SK-MEL-5 (cell line): ENCODE data around the gene ADAT2. TPM values are rescaled to one million over a fixed set of nuclear protein-coding genes. Genes with fewer than 3 reads are reported as not detected.
"Not testable (repeated sequence)": the region's sequence is repeated elsewhere in the genome, so short reads cannot be mapped to it uniquely, and the experiment has no call there.

Experiments used
- DNase-seq: peaks from one replicate; pipeline ENCODE4 v3.0.0-alpha.2; 2016; ENCODE audit warnings: low read depth, low spot score
- in situ Hi-C: cut with HindIII; loops from 2 replicates; pipeline ENCODE4 v1.10.0; 2016; ENCODE audit warnings: low sequenced_read_pairs, high pct_unique_total_duplicates, low pct_unique_long_range_greater_than_20kb
- total RNA-seq: library from RNA; depleted of rRNA; stranded (reverse); fragments of >200 nt; shearing (Covaris generic); gene quantifications from 2 replicates; pipeline ENCODE4 v1.2.3, GENCODE V29; 2014

Gene ADAT2
- total RNA-seq, 1 experiment from 2014 or later, result 11.2 TPM

- DNase-seq, result no peak
- in situ Hi-C loops, result no loop called here
Measured at GRCh38 chr6:143449082-143449713, 1.3 kb downstream of the ADAT2 start.

- in situ Hi-C loops, DNase-seq: not testable (repeated sequence)
Measured at GRCh38 chr6:143447865-143448264, 2.6 kb downstream of the ADAT2 start.

GRCh38 chr6:143443096-143443495, 7.4 kb downstream of the ADAT2 start:
- in situ Hi-C loops, result no loop called here
- DNase-seq, result no peak

GRCh38 chr6:143441680-143442545, 8.6 kb downstream of the ADAT2 start:
- no peak for DNase-seq
- in situ Hi-C loops, result no loop called here

GRCh38 chr6:143441010-143441409, 9.5 kb downstream of the ADAT2 start:
- no peak for DNase-seq
- in situ Hi-C loops, result no loop called here

GRCh38 chr6:143432588-143432987, 17.9 kb downstream of the ADAT2 start:
- no peak for DNase-seq
- in situ Hi-C loops, result no loop called here

GRCh38 chr6:143431226-143431625, 19.3 kb downstream of the ADAT2 start:
- in situ Hi-C loops, result no loop called here
- no peak for DNase-seq

GRCh38 chr6:143429970-143430369, 20.5 kb downstream of the ADAT2 start:
- in situ Hi-C loops, result no loop called here
- DNase-seq, result no peak

GRCh38 chr6:143427109-143427817, 23.2 kb downstream of the ADAT2 start:
- DNase-seq, result peak; percentile 61
- in situ Hi-C loops, result no loop called here

- in situ Hi-C loops, result no loop called here
- DNase-seq, result no peak
Measured at GRCh38 chr6:143426026-143426425, 24.5 kb downstream of the ADAT2 start.

GRCh38 chr6:143419526-143419925, 31.0 kb downstream of the ADAT2 start:
- in situ Hi-C loops, result no loop called here
- no peak for DNase-seq

- DNase-seq, result no peak
- in situ Hi-C loops, result no loop called here
Measured at GRCh38 chr6:143414769-143415168, 35.7 kb downstream of the ADAT2 start.

- DNase-seq, result no peak
- in situ Hi-C loops, result no loop called here
Measured at GRCh38 chr6:143410859-143411270, 39.6 kb downstream of the ADAT2 start.

- in situ Hi-C loops, result no loop called here
- no peak for DNase-seq
Measured at GRCh38 chr6:143408787-143409162, 41.7 kb downstream of the ADAT2 start.

- in situ Hi-C loops, result no loop called here
Measured at GRCh38 chr6:143408151-143408786, 42.2 kb downstream of the ADAT2 start.

GRCh38 chr6:143406673-143407072, 43.8 kb downstream of the ADAT2 start:
- DNase-seq, result no peak
- in situ Hi-C loops, result no loop called here

More at GRCh38 chr6:143408151-143408786, 42.2 kb downstream of the ADAT2 start:
- DNase-seq, result no peak

GRCh38 chr6:143405373-143406154, 44.9 kb downstream of the ADAT2 start:
- no peak for DNase-seq
- in situ Hi-C loops, result no loop called here
